PC-9 (cell line): Measurements from ENCODE around the gene MRPL28. TPM values are rescaled to one million over a fixed set of nuclear protein-coding genes. Genes with fewer than 3 reads are reported as not detected.
A peak's percentile ranks its signal among the peaks of the same experiment; 100 is the strongest.

Experiments
- BruUV-seq: library from RNA; stranded (reverse); fragments of 400-500 nt; replicated peaks from 2 replicates; lab custom pipeline; 2021; lab: Mats Ljungman, UMichigan
- CTCF ChIA-PET: fragments of 300-600 bp; sonication (Branson Sonifier 250); formaldehyde crosslinking; loops from one replicate; lab custom pipeline; 2022; ENCODE audit warnings: antibody characterized with exemption; lab: Charles Lee
- POLR2A ChIA-PET: fragments of 300-600 bp; sonication (Branson Sonifier 250); formaldehyde crosslinking; loops from one replicate; lab custom pipeline; 2022; ENCODE audit warnings: antibody characterized with exemption; ENCODE audit not compliant: unreplicated experiment; lab: Charles Lee
- DNase-seq, 2 experiments: peaks; one replicate each; pipeline versions ENCODE4 v3.0.0 to v3.0.0-alpha.2; 2015 to 2022; ENCODE audit warnings: mixed read lengths in 1 of 2
- H2AFZ ChIP-seq: fragments of 200-600 bp; sonication (generic); 2 replicates; pipeline ENCODE4 v1.8.1; 2017; ENCODE audit warnings: antibody characterized with exemption
- H3F3A ChIP-seq: fragments of 200-600 bp; sonication (generic); 2 replicates; pipeline ENCODE4 v1.8.1; 2017; ENCODE audit warnings: antibody characterized with exemption, mild to moderate bottlenecking, low read depth; ENCODE audit not compliant: insufficient read depth
- H3K27ac ChIP-seq: fragments of 200-600 bp; sonication (generic); 2 replicates; pipeline ENCODE4 v1.6.1; 2016; ENCODE audit warnings: mixed run types
- H3K27me3 ChIP-seq: fragments of 200-600 bp; sonication (generic); 2 replicates; pipeline ENCODE4 v1.6.1; 2016; ENCODE audit warnings: low read depth, mixed run types; ENCODE audit not compliant: insufficient read depth
- H3K36me3 ChIP-seq: fragments of 200-600 bp; sonication (generic); 2 replicates; pipeline ENCODE4 v1.6.1; 2016; ENCODE audit warnings: low read depth, mixed run types
- H3K4me1 ChIP-seq: fragments of 200-600 bp; sonication (generic); replicated peaks from 2 replicates; pipeline ENCODE4 v1.6.1; 2016; ENCODE audit warnings: mixed run types; ENCODE audit not compliant: insufficient read depth
- H3K4me2 ChIP-seq: fragments of 200-600 bp; sonication (generic); 2 replicates; pipeline ENCODE4 v1.6.1; 2017; ENCODE audit warnings: mixed run types
- H3K4me3 ChIP-seq: fragments of 200-600 bp; sonication (generic); 2 replicates; pipeline ENCODE4 v1.6.1; 2016; ENCODE audit warnings: mixed run types
- H3K79me2 ChIP-seq: fragments of 200-600 bp; sonication (generic); 2 replicates; pipeline ENCODE4 v1.6.1; 2017; ENCODE audit warnings: low read depth, mixed run types
- H3K9me2 ChIP-seq: fragments of 200-600 bp; sonication (generic); 2 replicates; pipeline ENCODE4 v1.8.1; 2017; ENCODE audit warnings: mild to moderate bottlenecking; ENCODE audit not compliant: insufficient read depth
- H3K9me3 ChIP-seq: fragments of 200-600 bp; sonication (generic); 2 replicates; pipeline ENCODE4 v1.8.1; 2016; ENCODE audit warnings: low read depth; ENCODE audit not compliant: insufficient read depth
- H4K20me1 ChIP-seq: fragments of 200-600 bp; sonication (generic); 2 replicates; pipeline ENCODE4 v1.8.1; 2017; ENCODE audit not compliant: insufficient read depth
- CTCF ChIP-seq: fragments of 200-600 bp; sonication (generic); conservative IDR thresholded peaks from 2 replicates; pipeline ENCODE4 v1.6.1; 2017; ENCODE audit warnings: mixed run types, antibody characterized with exemption, mild to moderate bottlenecking, moderate library complexity
- EZH2 ChIP-seq: fragments of 200-600 bp; sonication (generic); IDR thresholded peaks from 2 replicates; pipeline ENCODE4 v1.8.0; 2017; ENCODE audit warnings: antibody characterized with exemption, low read depth
- intact Hi-C: fragments of 100-400 bp; cut with micrococcal nuclease; formaldehyde crosslinking; loops from one replicate; pipeline ENCODE4 v1.10.0; 2022; ENCODE audit not compliant: unreplicated experiment
- total RNA-seq: library from RNA; stranded (reverse); gene quantifications from 2 replicates; pipeline ENCODE4 v1.2.3, GENCODE V29; 2021

Gene MRPL28
- total RNA-seq, 1 experiment from 2014 or later, result 150 TPM

- Histone ChIP-seq H2AFZ (peak within 1 kb of the TSS; percentile 79), H3K9me3 (no peaks in the 10 kb centered on the region), H3K4me3 (peak within 1 kb of the TSS; percentile 67), H3K36me3 (no peaks in the 10 kb centered on the region), H3K79me2 (no peaks in the 10 kb centered on the region), H3K27ac (no peak within 1 kb of the TSS), H3K4me2 (peak within 1 kb of the TSS; percentile 86), H3K4me1 (no peaks in the 10 kb centered on the region), H3F3A (peaks cover 26% of the 10 kb centered on the region; the same call in 1 of the 2 replicates), H3K9me2 (no peaks in the 10 kb centered on the region), H3K27me3 (no peaks in the 10 kb centered on the region), H4K20me1 (no peaks in the 10 kb centered on the region)
- CTCF ChIA-PET, result interaction anchor here (0.6 to 1.0 kb wide), 4 partner anchors 11 to 406 kb away, joined by 3 to 13 read pairs (median 8); partner anchors contain the start of genes CHTF18, MRPL28 and RPUSD1
- BruUV-seq, result no TSS peak
- POLR2A ChIA-PET, result interaction anchor here (0.6 to 0.8 kb wide), 4 partner anchors 10 to 188 kb away, joined by 4 to 20 read pairs (median 6); partner anchors contain the start of gene PIGQ
- intact Hi-C loops, result loop anchor here (10.0 kb wide), 1 partner anchor 263 kb away; the partner anchor contains the start of genes MCRIP2 and WDR90
- peak in 1 of 2 experiments; percentile 81 for DNase-seq
- TF ChIP-seq CTCF (no peak), EZH2 (no peak)
Measured at GRCh38 chr16:381789-382717, 11.7 kb upstream of the MRPL28 start, which contains the start of gene PGAP6. TSS of gene PGAP6 (minus strand) at chr16:381978. CDS start at chr16:381821, 157 bp downstream.

GRCh38 chr16:381012-381788, 10.9 kb upstream of the MRPL28 start:
- H4K20me1 ChIP-seq, result no peaks in the 10 kb centered on the region
- H3K27ac ChIP-seq, result no peak overlapping the region
- no peaks in the 10 kb centered on the region for H3K79me2 ChIP-seq
- H3K9me3 ChIP-seq, result no peaks in the 10 kb centered on the region
- H3K4me2 ChIP-seq, result peak overlapping the region; percentile 86
- no peaks in the 10 kb centered on the region for H3K4me1 ChIP-seq
- H3K27me3 ChIP-seq, result no peaks in the 10 kb centered on the region
- CTCF ChIA-PET, result interaction anchor here (1.0 kb wide), 1 partner anchor 11 kb away, joined by 3 read pairs; the partner anchor contains the start of gene MRPL28
- peak overlapping the region; percentile 67 for H3K4me3 ChIP-seq
- BruUV-seq, result no TSS peak
- intact Hi-C loops, result loop anchor here (10.0 kb wide), 1 partner anchor 264 kb away; the partner anchor contains the start of genes MCRIP2 and WDR90
- no peaks in the 10 kb centered on the region for H3K9me2 ChIP-seq
- POLR2A ChIA-PET, result no interaction called here
- TF ChIP-seq CTCF, result no peak
- TF ChIP-seq EZH2, result no peak
- no peak for DNase-seq
- peaks cover 26% of the 10 kb centered on the region; the same call in 1 of the 2 replicates for H3F3A ChIP-seq
- no peaks in the 10 kb centered on the region for H3K36me3 ChIP-seq
- H2AFZ ChIP-seq, result peak overlapping the region; percentile 79; the same call in 1 of the 2 replicates

- intact Hi-C loops, result loop anchor here (10.0 kb wide), 1 partner anchor 264 kb away; the partner anchor contains the start of genes MCRIP2 and WDR90
- TF ChIP-seq CTCF (no peak), EZH2 (no peak)
- no peak for DNase-seq
- H3K9me2 ChIP-seq, result no peaks in the 10 kb centered on the region
- H3K79me2 ChIP-seq, result no peaks in the 10 kb centered on the region
- H3K9me3 ChIP-seq, result no peaks in the 10 kb centered on the region
- no peaks in the 10 kb centered on the region for H3K4me1 ChIP-seq
- no TSS peak for BruUV-seq
- no peaks in the 10 kb centered on the region for H3K36me3 ChIP-seq
- H3K4me2 ChIP-seq, result peak overlapping the region; percentile 86
- ChIA-PET POLR2A (no interaction called here), CTCF (interaction anchor here (1.0 kb wide), 1 partner anchor 10 kb away, joined by 3 read pairs; the partner anchor contains the start of gene MRPL28)
- peak overlapping the region; percentile 67 for H3K4me3 ChIP-seq
- H3K27me3 ChIP-seq, result no peaks in the 10 kb centered on the region
- peak overlapping the region; percentile 79; the same call in 1 of the 2 replicates for H2AFZ ChIP-seq
- H3K27ac ChIP-seq, result no peak overlapping the region
- H4K20me1 ChIP-seq, result no peaks in the 10 kb centered on the region
- H3F3A ChIP-seq, result peaks cover 26% of the 10 kb centered on the region; the same call in 1 of the 2 replicates
Measured at GRCh38 chr16:380762-381011, 10.3 kb upstream of the MRPL28 start.
